Mesendoderm (in vitro differentiated cells): ENCODE results near the gene IGSF9B.

ENCODE experiments used
- DNase-seq: peaks from one replicate; pipeline ENCODE4 v3.0.0; 2013
- H2AK5ac ChIP-seq: 2 replicates; pipeline ENCODE4 v1.6.1; 2013; ENCODE audit warnings: low read length, inconsistent platforms
- H2BK120ac ChIP-seq: 2 replicates; pipeline ENCODE4 v1.6.1; 2013; ENCODE audit warnings: low read depth, mild to moderate bottlenecking, low read length, moderate library complexity, mixed read lengths
- H2BK15ac ChIP-seq: replicated peaks from 2 replicates; pipeline ENCODE4 v1.6.1; 2013; ENCODE audit warnings: low read depth, mild to moderate bottlenecking, moderate library complexity
- H2BK5ac ChIP-seq: 2 replicates; pipeline ENCODE4 v1.6.1; 2013; ENCODE audit warnings: low read length, inconsistent platforms
- H3K18ac ChIP-seq: 2 replicates; pipeline ENCODE4 v1.6.1; 2013; ENCODE audit warnings: mild to moderate bottlenecking, low read length, mixed read lengths
- H3K23ac ChIP-seq: one replicate; pipeline ENCODE4 v1.6.1; 2013; ENCODE audit warnings: low read length
- H3K27ac ChIP-seq: 2 replicates; pipeline ENCODE4 v1.5.1; 2013; ENCODE audit warnings: low read depth, mild to moderate bottlenecking, inconsistent platforms, low read length, moderate library complexity
- H3K27me3 ChIP-seq: 2 replicates; pipeline ENCODE4 v1.6.1; 2013; ENCODE audit warnings: low read length, control low read depth, mild to moderate bottlenecking, inconsistent platforms; ENCODE audit not compliant: insufficient read depth, poor library complexity
- H3K36me3 ChIP-seq: 2 replicates; pipeline ENCODE4 v1.6.1; 2013; ENCODE audit warnings: low read length, inconsistent platforms; ENCODE audit not compliant: control insufficient read depth, insufficient read depth
- H3K4ac ChIP-seq: one replicate; pipeline ENCODE4 v1.6.1; 2013; ENCODE audit warnings: low read depth, mild to moderate bottlenecking, low read length, moderate library complexity
- H3K4me1 ChIP-seq: 2 replicates; pipeline ENCODE4 v1.6.1; 2013; ENCODE audit warnings: low read depth, low read length, inconsistent platforms; ENCODE audit not compliant: control insufficient read depth
- H3K4me2 ChIP-seq: 2 replicates; pipeline ENCODE4 v1.6.1; 2013; ENCODE audit warnings: low read length
- H3K4me3 ChIP-seq: 2 replicates; pipeline ENCODE4 v1.5.1; 2013; ENCODE audit warnings: mild to moderate bottlenecking, low read length
- H3K56ac ChIP-seq: one replicate; pipeline ENCODE4 v1.6.1; 2013; ENCODE audit warnings: low read length
- H3K79me1 ChIP-seq: 2 replicates; pipeline ENCODE4 v1.6.1; 2013; ENCODE audit warnings: low read length, inconsistent platforms
- H3K79me2 ChIP-seq: 2 replicates; pipeline ENCODE4 v1.6.1; 2013; ENCODE audit warnings: mild to moderate bottlenecking, low read length; ENCODE audit not compliant: control insufficient read depth, insufficient read depth
- H3K9ac ChIP-seq: 2 replicates; pipeline ENCODE4 v1.6.1; 2013; ENCODE audit warnings: low read length, inconsistent platforms
- H4K5ac ChIP-seq: one replicate; pipeline ENCODE4 v1.6.1; 2013; ENCODE audit warnings: low read length
- H4K8ac ChIP-seq: one replicate; pipeline ENCODE4 v1.6.1; 2013; ENCODE audit warnings: low read depth, mild to moderate bottlenecking, control low read depth, low read length, moderate library complexity
- WGBS: extraction: QIAGEN DNeasy Blood & Tissue Kit; methylation state at CpG from one replicate; pipeline ENCODE4 v1.1.7; 2013; ENCODE audit warnings: low lambda C conversion rate, missing lambda C conversion rate; ENCODE audit not compliant: insufficient coverage; ENCODE audit errors: extremely low coverage; 5-methylcytosine and 5-hydroxymethylcytosine counted together

Gene IGSF9B

GRCh38 chr11:133942577-133942976 is 14.2 kb downstream of the IGSF9B start:
- H3K4me3 ChIP-seq = no peak overlapping the region
- H3K4ac ChIP-seq = no peak overlapping the region
- no peak overlapping the region for H2BK120ac ChIP-seq
- no peak overlapping the region for H2BK15ac ChIP-seq
- no peak for DNase-seq
- no peak overlapping the region for H4K8ac ChIP-seq
- no peak overlapping the region for H3K18ac ChIP-seq
- H3K9ac ChIP-seq = no peak overlapping the region
- H3K4me2 ChIP-seq = no peak overlapping the region
- H3K23ac ChIP-seq = no peak overlapping the region
- no peaks in the 10 kb centered on the region for H3K79me2 ChIP-seq
- no peaks in the 10 kb centered on the region for H3K36me3 ChIP-seq
- peaks cover 7% of the 10 kb centered on the region for H3K4me1 ChIP-seq
- no peak overlapping the region for H3K27ac ChIP-seq
- H3K56ac ChIP-seq = no peak overlapping the region
- no peak overlapping the region for H2BK5ac ChIP-seq
- no CpG with 5 or more reads among the region's 7 CpGs for WGBS
- H2AK5ac ChIP-seq = no peak overlapping the region
- no peaks in the 10 kb centered on the region for H3K27me3 ChIP-seq
- peaks cover 3% of the 10 kb centered on the region for H3K79me1 ChIP-seq
- H4K5ac ChIP-seq = no peak overlapping the region

GRCh38 chr11:133941546-133941945 is 15.2 kb downstream of the IGSF9B start:
- H4K8ac ChIP-seq = no peak overlapping the region
- no peak overlapping the region for H3K4me2 ChIP-seq
- no peaks in the 10 kb centered on the region for H3K36me3 ChIP-seq
- no peak overlapping the region for H2BK120ac ChIP-seq
- no peak overlapping the region for H3K18ac ChIP-seq
- no peaks in the 10 kb centered on the region for H3K27me3 ChIP-seq
- DNase-seq = no peak
- H2AK5ac ChIP-seq = no peak overlapping the region
- H3K4me3 ChIP-seq = no peak overlapping the region
- H2BK5ac ChIP-seq = no peak overlapping the region
- H3K56ac ChIP-seq = no peak overlapping the region
- no peaks in the 10 kb centered on the region for H3K79me2 ChIP-seq
- H3K23ac ChIP-seq = no peak overlapping the region
- H3K9ac ChIP-seq = no peak overlapping the region
- WGBS = no CpG with 5 or more reads among the region's 13 CpGs
- H3K4me1 ChIP-seq = peaks cover 2% of the 10 kb centered on the region
- no peak overlapping the region for H2BK15ac ChIP-seq
- no peak overlapping the region for H3K4ac ChIP-seq
- H4K5ac ChIP-seq = no peak overlapping the region
- H3K79me1 ChIP-seq = peaks cover 2% of the 10 kb centered on the region
- no peak overlapping the region for H3K27ac ChIP-seq

DNA sequence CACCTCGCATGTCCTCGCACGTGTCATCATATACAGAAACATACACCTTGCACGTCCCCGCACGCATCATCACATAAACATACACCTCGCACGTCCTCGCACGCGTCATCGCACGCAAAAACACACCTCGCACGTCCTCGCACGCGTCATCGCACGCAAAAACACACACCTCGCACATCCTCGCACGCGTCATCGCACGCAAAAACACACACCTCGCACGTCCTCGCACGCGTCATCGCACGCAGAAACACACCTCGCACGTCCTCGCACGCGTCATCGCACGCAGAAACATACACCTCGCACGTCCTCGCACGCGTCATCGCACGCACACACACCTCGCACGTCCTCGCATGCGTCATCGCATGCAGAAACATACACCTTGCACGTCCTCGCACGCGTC is 16.7 kb downstream of the IGSF9B start:
- Histone ChIP-seq H3K4me2 (no peak overlapping the region), H3K27me3 (no peaks in the 10 kb centered on the region), H3K79me2 (no peaks in the 10 kb centered on the region), H3K9ac (no peak overlapping the region), H3K27ac (no peak overlapping the region), H3K4ac (no peak overlapping the region), H3K36me3 (no peaks in the 10 kb centered on the region), H3K4me3 (no peak overlapping the region), H3K23ac (no peak overlapping the region), H4K8ac (no peak overlapping the region), H2AK5ac (no peak overlapping the region), H2BK15ac (no peak overlapping the region), H3K79me1 (peaks cover 2% of the 10 kb centered on the region), H2BK120ac (no peak overlapping the region), H4K5ac (no peak overlapping the region), H3K56ac (no peak overlapping the region), H2BK5ac (no peak overlapping the region), H3K18ac (no peak overlapping the region), H3K4me1 (no peaks in the 10 kb centered on the region)
- WGBS = 100% methylated on average over 16 of the region's 56 CpGs
- no peak for DNase-seq

DNA sequence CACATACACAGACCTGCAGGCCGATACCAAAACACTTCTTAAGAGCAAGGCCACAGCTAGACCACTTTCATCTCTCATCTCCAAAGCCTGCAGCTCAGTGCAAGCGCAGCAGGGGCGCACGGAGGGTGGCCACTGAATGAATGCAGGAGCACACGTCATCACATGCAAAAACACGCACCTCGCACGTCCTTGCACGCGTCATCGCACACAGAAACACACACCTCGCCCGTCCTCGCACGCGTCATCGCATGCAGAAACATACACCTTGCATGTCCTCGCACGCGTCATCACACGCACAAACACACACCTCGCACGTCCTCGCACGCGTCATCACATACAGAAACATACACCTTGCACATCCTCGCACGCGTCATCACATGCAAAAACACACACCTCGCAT is 17.2 kb downstream of the IGSF9B start:
- Histone ChIP-seq H3K56ac (no peak overlapping the region), H3K27me3 (no peaks in the 10 kb centered on the region), H3K18ac (no peak overlapping the region), H4K5ac (no peak overlapping the region), H3K4ac (no peak overlapping the region), H3K4me3 (no peak overlapping the region), H3K23ac (no peak overlapping the region), H3K79me2 (no peaks in the 10 kb centered on the region), H3K79me1 (peaks cover 2% of the 10 kb centered on the region), H3K4me1 (no peaks in the 10 kb centered on the region), H4K8ac (no peak overlapping the region), H2BK15ac (no peak overlapping the region), H3K4me2 (no peak overlapping the region), H3K36me3 (no peaks in the 10 kb centered on the region), H2BK5ac (no peak overlapping the region), H2BK120ac (no peak overlapping the region), H3K27ac (no peak overlapping the region), H2AK5ac (no peak overlapping the region), H3K9ac (no peak overlapping the region)
- no peak for DNase-seq
- WGBS = 100% methylated on average over 9 of the region's 30 CpGs

DNA sequence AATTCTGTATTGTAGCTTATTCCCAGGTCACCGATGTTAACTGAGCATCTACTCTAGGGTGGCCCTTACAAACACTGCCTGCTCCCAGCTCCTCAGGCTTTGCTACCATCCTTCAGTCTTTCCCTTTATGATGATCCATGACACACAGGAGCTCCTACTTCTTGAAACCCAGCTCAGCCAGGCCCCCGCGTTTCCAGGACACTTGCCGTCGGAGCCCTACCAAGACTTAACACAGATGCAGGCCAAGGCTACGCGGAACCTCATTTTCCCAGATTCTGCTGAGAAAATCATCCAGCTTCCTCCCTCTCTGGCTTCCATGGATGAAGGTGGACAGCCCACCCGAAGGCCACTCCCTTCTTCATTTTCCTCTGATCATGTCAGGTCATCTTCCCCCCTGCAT is 18.6 kb downstream of the IGSF9B start:
- no peak overlapping the region for H3K4ac ChIP-seq
- H3K4me1 ChIP-seq = no peaks in the 10 kb centered on the region
- no peaks in the 10 kb centered on the region for H3K36me3 ChIP-seq
- no peak for DNase-seq
- H3K79me2 ChIP-seq = no peaks in the 10 kb centered on the region
- no peak overlapping the region for H3K27ac ChIP-seq
- H4K5ac ChIP-seq = no peak overlapping the region
- H3K4me2 ChIP-seq = no peak overlapping the region
- H3K56ac ChIP-seq = no peak overlapping the region
- WGBS = no CpG with 5 or more reads among the region's 8 CpGs
- no peak overlapping the region for H3K18ac ChIP-seq
- H3K23ac ChIP-seq = no peak overlapping the region
- H3K4me3 ChIP-seq = no peak overlapping the region
- H3K9ac ChIP-seq = no peak overlapping the region
- H2BK120ac ChIP-seq = no peak overlapping the region
- no peak overlapping the region for H2BK15ac ChIP-seq
- peaks cover 2% of the 10 kb centered on the region for H3K79me1 ChIP-seq
- no peak overlapping the region for H4K8ac ChIP-seq
- H2BK5ac ChIP-seq = no peak overlapping the region
- H3K27me3 ChIP-seq = no peaks in the 10 kb centered on the region
- no peak overlapping the region for H2AK5ac ChIP-seq

GRCh38 chr11:133937468-133937867 is 19.3 kb downstream of the IGSF9B start:
- Histone ChIP-seq H3K23ac (no peak overlapping the region), H2AK5ac (no peak overlapping the region), H3K56ac (no peak overlapping the region), H2BK5ac (no peak overlapping the region), H2BK120ac (no peak overlapping the region), H3K36me3 (no peaks in the 10 kb centered on the region), H3K79me1 (peaks cover 2% of the 10 kb centered on the region), H3K18ac (no peak overlapping the region), H3K9ac (no peak overlapping the region), H2BK15ac (no peak overlapping the region), H3K27me3 (no peaks in the 10 kb centered on the region), H3K4me1 (no peaks in the 10 kb centered on the region), H3K79me2 (no peaks in the 10 kb centered on the region), H4K5ac (no peak overlapping the region), H4K8ac (no peak overlapping the region), H3K4me2 (no peak overlapping the region), H3K27ac (no peak overlapping the region), H3K4me3 (no peak overlapping the region), H3K4ac (no peak overlapping the region)
- DNase-seq = no peak
- no CpG with 5 or more reads among the region's 16 CpGs for WGBS
